OCI-LY7 (cell line): Measurements from ENCODE around the gene ITGA7. TPM values are rescaled to one million over a fixed set of nuclear protein-coding genes. Genes with fewer than 3 reads are reported as not detected.

Experiments
- BruUV-seq: library from RNA; stranded (reverse); fragments of 400-500 nt; replicated peaks from 2 replicates; lab custom pipeline; 2021; lab: Mats Ljungman, UMichigan
- CTCF ChIA-PET: fragments of 300-600 bp; sonication (Branson Sonifier 250); formaldehyde crosslinking; loops from one replicate; lab custom pipeline; 2022; ENCODE audit warnings: antibody characterized with exemption; ENCODE audit not compliant: unreplicated experiment; lab: Charles Lee
- POLR2A ChIA-PET: fragments of 300-600 bp; sonication (Branson Sonifier 250); formaldehyde crosslinking; loops from one replicate; lab custom pipeline; 2022; ENCODE audit warnings: antibody characterized with exemption; lab: Charles Lee
- DNase-seq: peaks from one replicate; pipeline ENCODE4 v3.0.0-alpha.2; 2015; ENCODE audit warnings: low spot score
- H2AFZ ChIP-seq: fragments of 200-600 bp; sonication (generic), shearing (Covaris generic); 2 replicates; pipeline ENCODE4 v1.6.1; 2014; ENCODE audit warnings: mild to moderate bottlenecking, antibody characterized with exemption, low read length, moderate library complexity
- H3K27ac ChIP-seq: fragments of 200-600 bp; sonication (generic); 2 replicates; pipeline ENCODE4 v1.5.1; 2014; ENCODE audit warnings: mixed run types, low read depth, mild to moderate bottlenecking, moderate library complexity, low read length, inconsistent platforms; ENCODE audit not compliant: poor library complexity, severe bottlenecking
- H3K36me3 ChIP-seq: fragments of 200-600 bp; sonication (generic); 2 replicates; pipeline ENCODE4 v1.6.1; 2014; ENCODE audit warnings: mild to moderate bottlenecking, antibody characterized with exemption, low read length, moderate library complexity, mixed read lengths; ENCODE audit not compliant: insufficient read depth
- H3K4me1 ChIP-seq: fragments of 200-600 bp; sonication (generic); 2 replicates; pipeline ENCODE4 v1.5.1; 2014; ENCODE audit warnings: mild to moderate bottlenecking, low read length; ENCODE audit not compliant: insufficient read depth, poor library complexity, severe bottlenecking
- H3K4me2 ChIP-seq: fragments of 200-600 bp; sonication (generic); 2 replicates; pipeline ENCODE4 v1.6.1; 2014; ENCODE audit warnings: mild to moderate bottlenecking, low read length
- H3K4me3 ChIP-seq: fragments of 200-600 bp; sonication (generic); 2 replicates; pipeline ENCODE4 v1.5.1; 2014; ENCODE audit warnings: mild to moderate bottlenecking, low read depth, low read length; ENCODE audit not compliant: poor library complexity, severe bottlenecking
- H3K79me2 ChIP-seq: fragments of 200-600 bp; sonication (generic); 2 replicates; pipeline ENCODE4 v1.6.1; 2016; ENCODE audit warnings: low read depth, mild to moderate bottlenecking, low read length, moderate library complexity, mixed read lengths; ENCODE audit not compliant: insufficient read depth
- H3K9me2 ChIP-seq: fragments of 200-600 bp; sonication (generic); 2 replicates; pipeline ENCODE4 v1.6.1; 2016; ENCODE audit warnings: mild to moderate bottlenecking, low read length, mixed read lengths; ENCODE audit not compliant: insufficient read depth
- H3K9me3 ChIP-seq: fragments of 200-600 bp; sonication (generic); 2 replicates; pipeline ENCODE4 v1.6.1; 2014; ENCODE audit warnings: mild to moderate bottlenecking, mixed run types, low read length, mixed read lengths
- H4K20me1 ChIP-seq: fragments of 200-600 bp; sonication (generic); 2 replicates; pipeline ENCODE4 v1.6.1; 2014; ENCODE audit warnings: mild to moderate bottlenecking, antibody characterized with exemption, low read length, moderate library complexity, mixed read lengths; ENCODE audit not compliant: insufficient read depth
- EZH2phosphoT487 ChIP-seq: fragments of 200-600 bp; sonication (generic); IDR thresholded peaks from 2 replicates; pipeline ENCODE4 v1.6.1; 2018; ENCODE audit warnings: low read depth, borderline replicate concordance, mild to moderate bottlenecking, mixed run types, antibody characterized with exemption, low read length, moderate library complexity, mixed read lengths
- intact Hi-C: fragments of 100-400 bp; cut with micrococcal nuclease; formaldehyde crosslinking; loops from one replicate; pipeline ENCODE4 v1.10.0; 2022; ENCODE audit not compliant: unreplicated experiment
- total RNA-seq, 2 experiments: library from RNA; depleted of rRNA in 1 of 2; stranded (reverse); fragments of >200 nt in 1 of 2; shearing (Covaris generic) in 1 of 2; gene quantifications; 2 replicates each; pipeline ENCODE4 v1.2.3, GENCODE V29; 2014 to 2022
- TF ChIP-seq, protein P1 (sequence below): fragments of 200-600 bp; sonication (generic); conservative IDR thresholded peaks from 2 replicates; pipeline ENCODE4 v1.5.1; 2014; ENCODE audit warnings: mild to moderate bottlenecking, antibody characterized with exemption, low read length, moderate library complexity, mixed read lengths

ITGA7 gene
- total RNA-seq, 2 experiments from 2014 or later = 1.5 to 4.0 TPM

- H3K9me3 ChIP-seq = no peaks in the 10 kb centered on the region
- H3K4me1 ChIP-seq = no peaks in the 10 kb centered on the region
- TF ChIP-seq, protein P1, sequence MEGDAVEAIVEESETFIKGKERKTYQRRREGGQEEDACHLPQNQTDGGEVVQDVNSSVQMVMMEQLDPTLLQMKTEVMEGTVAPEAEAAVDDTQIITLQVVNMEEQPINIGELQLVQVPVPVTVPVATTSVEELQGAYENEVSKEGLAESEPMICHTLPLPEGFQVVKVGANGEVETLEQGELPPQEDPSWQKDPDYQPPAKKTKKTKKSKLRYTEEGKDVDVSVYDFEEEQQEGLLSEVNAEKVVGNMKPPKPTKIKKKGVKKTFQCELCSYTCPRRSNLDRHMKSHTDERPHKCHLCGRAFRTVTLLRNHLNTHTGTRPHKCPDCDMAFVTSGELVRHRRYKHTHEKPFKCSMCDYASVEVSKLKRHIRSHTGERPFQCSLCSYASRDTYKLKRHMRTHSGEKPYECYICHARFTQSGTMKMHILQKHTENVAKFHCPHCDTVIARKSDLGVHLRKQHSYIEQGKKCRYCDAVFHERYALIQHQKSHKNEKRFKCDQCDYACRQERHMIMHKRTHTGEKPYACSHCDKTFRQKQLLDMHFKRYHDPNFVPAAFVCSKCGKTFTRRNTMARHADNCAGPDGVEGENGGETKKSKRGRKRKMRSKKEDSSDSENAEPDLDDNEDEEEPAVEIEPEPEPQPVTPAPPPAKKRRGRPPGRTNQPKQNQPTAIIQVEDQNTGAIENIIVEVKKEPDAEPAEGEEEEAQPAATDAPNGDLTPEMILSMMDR = no peak
- no peak for TF ChIP-seq EZH2phosphoT487
- H3K36me3 ChIP-seq = no peaks in the 10 kb centered on the region
- intact Hi-C loops = no loop called here
- no peak overlapping the region for H3K27ac ChIP-seq
- CTCF ChIA-PET = no interaction called here
- no peaks in the 10 kb centered on the region for H3K79me2 ChIP-seq
- H3K9me2 ChIP-seq = no peaks in the 10 kb centered on the region
- BruUV-seq = no TSS peak
- no peak overlapping the region for H3K4me3 ChIP-seq
- POLR2A ChIA-PET = interaction anchor here (0.6 kb wide), 2 partner anchors 9 to 49 kb away, joined by 3 to 11 read pairs; no protein-coding TSS in a partner anchor
- no peak for DNase-seq
- no peaks in the 10 kb centered on the region for H4K20me1 ChIP-seq
- H3K4me2 ChIP-seq = no peak overlapping the region
- H2AFZ ChIP-seq = no peak overlapping the region
Measured at GRCh38 chr12:55696796-55697462, 10.8 kb downstream of the ITGA7 start.

DNA sequence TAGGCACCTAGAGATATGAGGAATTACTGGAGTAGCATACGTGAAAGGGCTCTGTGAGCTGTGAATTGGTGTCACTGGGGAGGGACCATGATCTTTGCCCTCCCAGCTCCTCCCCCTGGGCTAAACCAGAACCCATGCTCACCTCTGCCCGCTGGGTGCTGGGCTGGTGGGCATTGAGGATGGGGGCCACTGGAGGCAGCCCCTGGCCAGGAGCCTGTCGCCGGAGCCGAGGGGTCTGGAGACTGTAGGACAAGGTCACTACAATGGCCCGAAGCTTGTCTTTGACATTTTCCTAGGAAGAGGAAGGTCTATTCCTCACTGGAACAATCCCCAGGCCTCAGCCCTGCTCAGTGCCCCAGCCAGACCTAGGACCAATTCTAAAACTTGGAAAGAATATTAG, 11.6 kb downstream of the ITGA7 start:
- H3K9me2 ChIP-seq = no peaks in the 10 kb centered on the region
- H3K27ac ChIP-seq = no peak overlapping the region
- intact Hi-C loops = no loop called here
- H4K20me1 ChIP-seq = no peaks in the 10 kb centered on the region
- ChIA-PET CTCF (no interaction called here), POLR2A (interaction anchor here (0.6 to 1.2 kb wide), 5 partner anchors 8 to 50 kb away, joined by 3 to 11 read pairs (median 3); partner anchors contain the start of gene BLOC1S1)
- no TSS peak for BruUV-seq
- no peaks in the 10 kb centered on the region for H3K4me1 ChIP-seq
- H2AFZ ChIP-seq = no peak overlapping the region
- H3K4me2 ChIP-seq = no peak overlapping the region
- DNase-seq = no peak
- no peaks in the 10 kb centered on the region for H3K79me2 ChIP-seq
- TF ChIP-seq, protein P1 = no peak
- no peak for TF ChIP-seq EZH2phosphoT487
- no peak overlapping the region for H3K4me3 ChIP-seq
- no peaks in the 10 kb centered on the region for H3K36me3 ChIP-seq
- no peaks in the 10 kb centered on the region for H3K9me3 ChIP-seq

DNA sequence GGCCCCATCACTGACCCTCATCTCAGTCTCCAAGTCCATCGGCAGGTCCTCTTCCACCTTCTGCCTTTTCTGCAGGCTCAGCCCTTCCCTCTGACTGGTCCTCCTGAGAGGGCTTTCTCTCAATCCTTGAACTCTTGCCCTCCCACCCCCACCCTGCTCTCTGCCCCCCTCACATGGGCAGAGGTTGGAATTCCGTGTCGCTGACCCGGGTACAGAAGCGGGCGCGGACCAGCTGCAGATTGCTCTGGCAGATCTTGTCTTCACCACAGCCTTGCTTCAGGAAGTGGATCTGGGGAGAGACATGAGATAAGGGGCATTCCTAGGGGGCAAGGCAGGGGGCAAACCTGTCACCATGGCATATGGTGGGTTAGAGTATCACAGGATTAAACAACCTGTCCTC, 12.4 kb downstream of the ITGA7 start:
- no TSS peak for BruUV-seq
- POLR2A ChIA-PET = interaction anchor here (0.7 to 1.2 kb wide), 3 partner anchors 20 to 22 kb away, joined by 3 to 5 read pairs (median 3); partner anchors contain the start of gene BLOC1S1

More for the DNA sequence above, 12.4 kb downstream of the ITGA7 start:
- Histone ChIP-seq H3K9me2 (no peaks in the 10 kb centered on the region), H2AFZ (no peak overlapping the region), H3K79me2 (no peaks in the 10 kb centered on the region), H3K9me3 (no peaks in the 10 kb centered on the region), H3K36me3 (no peaks in the 10 kb centered on the region), H3K4me1 (no peaks in the 10 kb centered on the region), H3K4me2 (no peak overlapping the region), H4K20me1 (no peaks in the 10 kb centered on the region), H3K27ac (no peak overlapping the region), H3K4me3 (no peak overlapping the region)
- CTCF ChIA-PET = no interaction called here
- intact Hi-C loops = no loop called here
- DNase-seq = no peak
- TF ChIP-seq EZH2phosphoT487 = no peak
- TF ChIP-seq, protein P1 = no peak
